Right lung (tissue), 5 donors: ENCODE measurements around the gene TAX1BP3. TPM values are rescaled to one million over a fixed set of nuclear protein-coding genes. Genes with fewer than 3 reads are reported as not detected.
A peak's percentile ranks its signal among the peaks of the same experiment; 100 is the strongest.

Experiments
- DNase-seq, 2 donors: peaks; one replicate each; pipeline ENCODE4 v3.0.0-alpha.2; 2013
- polyA plus RNA-seq, 5 donors: library from polyadenylated mRNA; unstranded; fragments of 120-200 nt; gene quantifications; one replicate each; pipeline versions ENCODE4 v1.2.1 to v1.2.3, GENCODE V29; 2013; ENCODE audit warnings: inconsistent platforms in 1 of 5, low replicate concordance in 1 of 5; ENCODE audit not compliant: insufficient read length in 5 of 5, insufficient read depth in 1 of 5

TAX1BP3 gene
- polyA plus RNA-seq, 5 donors, result 61.0 to 110 (median 67.3) TPM

DNA sequence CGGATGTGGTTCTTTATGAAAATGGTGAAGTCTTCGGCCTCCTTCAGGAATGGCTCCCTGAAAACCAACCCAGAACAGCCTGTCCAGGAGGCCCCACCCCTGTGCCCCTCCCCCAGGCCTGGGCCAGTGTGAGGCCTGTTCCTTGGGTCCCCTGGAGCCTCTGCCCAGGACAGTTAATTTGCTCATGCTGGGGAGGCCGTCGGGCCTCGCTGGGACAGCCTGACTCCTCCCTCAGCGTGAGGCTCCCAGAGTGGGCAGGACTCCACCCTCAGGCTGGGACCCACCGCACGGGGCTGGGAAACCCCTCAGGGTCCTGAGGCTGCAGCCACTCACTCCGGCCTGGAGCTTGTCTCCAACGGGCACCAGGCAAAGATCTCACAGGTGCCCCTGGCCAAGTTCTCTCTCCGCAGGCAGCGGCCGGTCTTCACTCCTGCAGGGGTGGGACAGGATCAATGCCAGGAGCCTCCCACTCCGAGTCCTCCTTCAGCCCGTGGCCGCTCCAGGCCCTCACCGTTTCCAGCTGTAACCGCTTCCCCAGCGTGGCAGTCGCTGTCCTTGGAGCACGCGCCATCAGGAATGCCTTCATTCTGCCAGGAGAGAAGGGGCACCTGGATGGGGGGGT, 21.8 kb upstream of the TAX1BP3 start:
- no peak for DNase-seq

DNA sequence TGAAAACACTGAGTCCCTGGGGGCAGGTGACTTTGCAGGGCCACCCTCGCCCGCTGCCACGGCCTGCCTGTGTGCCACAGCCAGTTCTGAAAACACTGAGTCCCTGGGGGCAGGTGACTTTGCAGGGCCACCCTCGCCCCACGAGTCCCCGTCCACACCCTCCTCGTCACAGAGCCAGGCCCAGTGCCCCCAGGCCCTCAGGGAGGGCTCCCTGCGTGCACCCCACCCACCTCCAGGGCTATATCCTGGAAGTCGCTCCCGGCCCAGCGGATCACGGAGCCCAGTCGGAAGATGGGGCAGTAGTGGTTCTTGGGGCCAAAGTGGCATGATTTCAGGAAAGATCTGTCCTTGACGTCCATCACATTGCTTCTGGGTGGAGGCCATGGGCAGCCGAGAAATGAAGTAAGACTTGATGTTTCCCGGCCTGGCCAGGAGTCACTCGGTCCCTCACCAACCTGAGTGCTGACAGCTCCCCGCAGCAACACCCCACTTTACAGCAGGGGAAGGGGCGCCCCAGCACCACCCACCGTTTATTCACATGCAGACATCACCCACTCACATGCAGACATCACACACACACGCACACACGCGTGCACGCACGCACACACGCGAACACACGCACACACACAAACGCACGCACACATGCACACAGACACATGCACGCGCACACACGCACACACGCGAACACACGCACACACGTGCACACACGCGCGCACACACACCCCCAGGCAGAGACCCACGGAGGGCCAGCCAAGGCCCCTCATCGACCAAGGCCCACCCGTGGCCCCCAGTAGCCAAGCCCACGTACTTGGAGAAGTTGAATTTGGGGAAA, 21.1 kb upstream of the TAX1BP3 start:
- no peak for DNase-seq

DNA sequence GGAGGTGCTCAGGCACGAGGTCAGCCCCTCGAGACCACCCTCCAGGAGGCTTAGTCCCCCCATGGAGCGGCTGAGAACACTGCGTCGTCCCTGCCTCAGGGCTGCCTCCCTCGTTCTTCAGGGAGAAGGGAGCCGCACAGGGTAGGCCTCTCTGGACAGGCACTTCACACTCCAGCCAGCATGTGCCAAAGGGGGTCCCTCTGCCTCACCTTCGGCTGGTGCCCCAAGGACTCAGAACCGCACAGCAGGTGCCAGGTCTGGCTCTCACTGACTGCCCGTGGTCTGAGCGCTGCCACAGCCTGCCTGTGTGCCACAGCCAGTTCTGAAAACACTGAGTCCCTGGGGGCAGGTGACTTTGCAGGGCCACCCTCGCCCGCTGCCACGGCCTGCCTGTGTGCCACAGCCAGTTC, 20.5 kb upstream of the TAX1BP3 start:
- DNase-seq, result no peak

DNA sequence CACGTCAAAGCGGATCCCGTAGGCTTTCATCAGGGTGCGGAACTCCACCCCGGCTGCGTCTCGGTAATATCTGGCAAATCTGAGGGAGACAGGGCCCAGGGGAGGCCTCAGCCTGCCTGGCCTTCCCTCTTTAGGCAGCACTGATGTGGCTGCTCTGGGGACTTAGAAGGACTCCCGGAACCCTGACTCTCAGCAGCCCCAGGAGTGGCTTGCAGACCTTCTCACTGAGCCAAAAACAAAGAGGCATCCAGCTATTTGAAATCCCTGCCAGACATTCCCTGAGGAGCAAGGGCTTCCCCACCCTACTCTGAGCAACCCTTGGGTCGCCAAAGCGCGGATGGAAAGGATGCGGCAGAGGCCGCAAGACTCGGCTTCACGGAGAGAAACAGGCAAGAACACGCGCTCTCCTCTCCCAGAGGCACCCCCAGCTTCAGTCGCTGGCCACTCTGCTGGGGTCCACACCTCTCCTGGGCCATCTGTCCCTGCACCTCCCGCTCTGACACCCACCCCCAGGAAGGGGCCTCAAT, 19.7 kb upstream of the TAX1BP3 start:
- no peak for DNase-seq

DNA sequence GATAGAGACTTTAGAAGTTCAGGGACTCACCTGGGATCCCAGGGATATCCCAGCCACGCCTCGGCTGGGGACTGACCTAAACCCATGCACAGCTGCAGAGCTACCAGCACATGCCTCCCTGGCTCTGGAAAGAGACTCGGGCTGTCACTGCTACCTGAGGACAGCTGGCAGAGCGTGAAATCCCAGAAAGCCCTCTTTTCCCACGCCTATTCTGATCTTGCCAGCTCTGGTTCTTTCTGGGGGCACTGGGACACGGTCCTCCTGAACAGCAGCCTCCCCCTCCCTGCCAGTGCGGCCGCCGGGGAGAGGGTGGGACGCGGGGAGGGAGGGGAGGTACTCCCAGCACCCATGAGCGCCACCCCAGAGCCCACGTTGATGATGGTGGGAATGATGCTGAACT, 16.8 kb upstream of the TAX1BP3 start:
- no peak for DNase-seq

DNA sequence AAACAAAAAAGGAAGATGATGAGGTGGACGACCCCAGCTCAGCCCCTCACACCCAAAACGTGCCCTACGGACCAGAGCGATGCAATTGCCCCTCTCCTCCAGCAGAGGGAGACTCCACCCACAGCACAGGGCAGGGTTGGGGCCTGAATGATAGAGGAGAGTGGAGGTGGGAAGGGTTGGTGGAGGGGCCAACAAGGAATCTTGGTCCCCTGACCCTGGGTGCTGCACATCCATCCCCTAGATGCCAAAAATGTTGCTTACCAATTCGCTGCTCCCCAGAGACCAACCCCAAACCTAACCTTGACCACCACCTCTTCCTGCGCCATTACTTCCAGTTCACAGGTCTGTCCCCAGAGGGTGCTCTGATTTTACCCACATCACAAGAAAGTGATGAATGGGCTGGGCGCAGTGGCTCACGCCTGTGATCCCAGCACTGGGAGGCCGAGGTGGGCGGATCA, 14.7 kb upstream of the TAX1BP3 start:
- no peak for DNase-seq

DNA sequence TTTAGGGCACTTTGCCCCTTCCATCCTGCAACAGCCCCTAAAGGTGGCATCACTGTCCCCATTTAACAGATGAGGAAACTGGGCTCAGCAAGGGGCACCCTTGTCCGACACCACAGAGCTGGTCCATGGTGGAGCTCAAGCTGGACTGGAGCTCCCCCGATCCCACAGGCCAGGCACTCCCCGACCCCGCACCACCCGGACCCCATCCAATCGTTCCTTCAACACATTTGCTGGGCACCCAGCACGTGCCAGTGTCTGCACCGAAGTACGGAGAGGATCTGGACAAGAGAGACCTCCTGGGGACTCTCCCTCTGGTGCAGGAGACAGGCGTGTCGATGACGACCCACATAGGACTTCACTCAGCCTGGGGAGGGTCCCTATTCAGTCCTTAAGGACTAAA, 13.7 kb upstream of the TAX1BP3 start:
- DNase-seq, result no peak

DNA sequence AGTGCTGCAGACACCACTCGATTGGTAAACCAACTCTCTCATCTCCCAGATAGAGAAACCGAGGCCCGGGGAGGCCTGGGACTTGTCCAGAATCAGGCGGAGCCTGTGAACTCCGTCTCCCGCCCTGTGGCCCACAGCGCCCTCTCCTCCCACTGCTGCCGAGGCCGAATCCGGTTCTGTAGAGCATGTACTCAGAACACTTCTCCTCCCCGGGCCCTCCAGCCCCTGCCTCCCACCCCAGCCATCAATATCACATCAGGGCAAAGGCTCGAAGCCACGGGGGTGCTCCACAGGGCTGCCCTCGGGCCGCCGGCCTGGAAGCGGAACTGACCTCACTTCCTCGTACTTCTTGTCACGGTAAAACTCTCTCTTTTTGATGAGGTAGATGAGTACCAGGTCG, 13.2 kb upstream of the TAX1BP3 start:
- no peak for DNase-seq

DNA sequence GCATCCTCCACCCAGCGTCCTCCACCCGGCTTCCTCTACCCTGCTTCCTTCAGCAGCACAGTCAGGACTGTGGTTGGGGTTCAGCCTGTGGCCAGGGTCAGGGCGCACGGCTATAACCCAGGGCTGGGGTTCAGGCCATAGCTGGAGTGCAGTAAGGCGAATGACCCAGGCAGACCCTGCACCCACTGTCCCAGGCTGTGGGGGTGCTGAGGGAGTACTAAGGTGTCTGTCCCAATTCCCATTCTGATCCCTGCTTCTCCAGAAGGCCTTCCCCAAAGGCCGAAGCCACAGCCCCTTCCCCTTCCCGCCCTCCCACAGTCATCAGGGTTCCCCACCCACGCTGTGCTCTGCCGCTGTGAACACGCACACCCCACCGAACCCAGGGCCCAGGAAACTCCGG, 12.7 kb upstream of the TAX1BP3 start:
- no peak for DNase-seq

DNA sequence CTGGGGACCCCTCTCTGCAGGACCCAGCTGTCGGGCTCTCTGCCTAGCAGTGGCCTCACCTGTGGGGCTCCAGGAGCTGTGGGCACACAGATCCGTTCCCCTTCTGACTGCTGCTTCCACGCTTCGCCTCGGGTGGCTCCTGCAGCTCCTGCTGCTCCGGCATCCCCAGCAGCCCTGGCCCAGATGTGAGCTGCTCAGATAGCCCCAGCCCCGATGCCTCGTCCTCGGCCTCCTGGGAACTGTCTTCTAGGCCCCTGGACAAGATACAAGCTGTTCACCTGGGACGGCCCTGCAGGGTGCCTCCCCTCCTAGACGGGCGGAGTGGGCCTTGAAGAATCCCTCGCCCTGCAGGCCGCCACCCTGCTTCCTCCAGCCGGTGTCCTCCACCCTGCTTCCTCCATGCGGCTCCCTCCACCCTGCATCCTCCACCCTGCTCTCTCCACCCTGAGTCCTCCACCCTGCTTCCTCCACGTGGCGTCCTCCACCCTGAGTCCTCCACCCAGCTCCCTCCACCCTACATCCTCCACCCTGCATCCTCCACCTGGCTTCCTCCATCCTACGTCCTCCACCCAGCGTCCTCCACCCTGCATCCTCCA, 11.3 kb upstream of the TAX1BP3 start:
- no peak for DNase-seq

DNA sequence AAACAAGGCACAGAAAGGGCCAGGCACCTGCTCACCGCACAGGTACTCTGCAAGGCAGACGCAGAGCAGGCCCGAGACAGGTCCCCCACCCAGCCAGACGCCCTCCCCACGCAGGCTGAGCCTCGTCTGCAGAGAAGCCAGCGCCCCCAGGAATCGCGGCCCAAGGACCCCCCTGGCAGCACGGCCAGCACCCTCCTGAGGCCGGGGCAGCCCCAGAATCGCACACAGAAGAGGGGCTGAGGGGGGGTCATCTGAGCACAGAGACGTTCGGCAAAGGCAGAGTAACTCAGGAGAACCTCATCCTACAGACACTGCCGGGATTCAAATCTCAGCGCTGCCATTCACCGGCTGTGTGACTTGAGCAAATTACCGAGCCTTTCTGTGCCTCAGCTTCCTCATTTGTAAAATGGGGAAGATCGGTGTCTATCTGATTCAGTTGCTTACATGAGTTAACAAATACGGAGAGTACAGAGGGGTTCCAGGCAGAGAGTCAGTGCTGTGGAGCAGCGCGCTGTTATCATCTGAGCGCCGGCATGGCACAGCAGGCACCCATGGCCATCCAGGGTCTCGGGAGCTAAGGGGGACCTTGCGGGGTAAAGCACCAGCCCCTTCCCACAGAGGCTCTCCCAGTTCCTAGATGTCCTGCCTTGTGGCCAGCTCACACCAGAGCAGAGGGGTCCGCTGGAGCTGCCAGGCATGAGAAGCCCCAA, 10.6 kb upstream of the TAX1BP3 start:
- DNase-seq, result no peak

DNA sequence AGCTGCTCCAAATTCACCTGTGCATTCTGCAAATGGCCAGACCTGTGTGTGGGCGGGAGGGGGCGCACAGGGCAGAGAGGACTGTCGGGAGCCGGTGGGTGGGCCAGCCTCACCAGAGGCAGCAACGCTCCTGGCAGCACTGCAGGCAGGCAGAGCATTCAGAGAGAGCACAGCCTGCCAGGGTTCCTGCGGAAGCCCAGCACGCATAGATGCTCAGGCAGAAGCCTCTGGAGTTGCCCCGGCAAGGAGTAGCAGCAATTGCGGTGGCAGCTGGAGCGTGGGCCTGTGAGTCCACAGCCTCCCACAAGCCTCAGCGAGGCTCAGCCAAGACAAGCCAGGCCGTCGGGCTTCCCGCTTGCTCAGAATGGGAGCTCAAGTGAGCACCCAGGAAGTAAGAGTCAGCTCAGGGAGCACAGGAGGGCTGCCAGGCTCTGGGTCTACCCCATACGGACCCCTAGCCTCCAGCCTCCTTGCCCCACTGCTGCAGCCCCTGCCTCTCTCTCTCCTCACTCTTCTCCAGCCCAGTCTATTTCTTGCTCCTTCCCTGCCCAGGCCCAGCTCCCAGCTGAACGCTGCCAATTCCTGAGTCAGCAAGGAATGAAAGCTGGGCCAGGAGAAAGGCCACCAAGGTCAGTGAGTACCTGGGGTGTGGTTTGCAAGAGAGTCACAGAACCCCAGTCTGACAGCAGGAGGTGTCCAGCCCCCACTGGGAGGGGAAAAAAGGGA, 9.9 kb upstream of the TAX1BP3 start:
- no peak for DNase-seq

DNA sequence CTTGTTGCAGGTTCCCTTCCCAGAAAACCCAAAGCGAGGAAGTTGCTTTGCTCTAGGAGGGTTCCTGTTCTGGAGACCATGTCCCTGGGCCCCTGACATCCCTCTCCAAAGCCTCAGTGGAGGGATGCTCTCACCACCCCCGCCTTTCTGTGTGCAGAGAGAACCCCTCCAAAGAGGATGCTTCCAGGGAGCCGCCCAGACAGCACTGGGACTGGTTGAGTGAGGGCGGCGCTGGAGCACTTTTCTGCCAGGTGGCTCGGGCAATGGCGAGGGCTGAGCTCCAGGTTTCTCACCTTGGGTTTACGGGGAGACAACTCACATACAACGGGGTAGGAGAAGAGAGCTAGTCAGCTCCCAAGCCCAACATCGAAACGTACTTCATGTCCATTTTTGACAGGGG, 7.5 kb upstream of the TAX1BP3 start:
- no peak for DNase-seq

DNA sequence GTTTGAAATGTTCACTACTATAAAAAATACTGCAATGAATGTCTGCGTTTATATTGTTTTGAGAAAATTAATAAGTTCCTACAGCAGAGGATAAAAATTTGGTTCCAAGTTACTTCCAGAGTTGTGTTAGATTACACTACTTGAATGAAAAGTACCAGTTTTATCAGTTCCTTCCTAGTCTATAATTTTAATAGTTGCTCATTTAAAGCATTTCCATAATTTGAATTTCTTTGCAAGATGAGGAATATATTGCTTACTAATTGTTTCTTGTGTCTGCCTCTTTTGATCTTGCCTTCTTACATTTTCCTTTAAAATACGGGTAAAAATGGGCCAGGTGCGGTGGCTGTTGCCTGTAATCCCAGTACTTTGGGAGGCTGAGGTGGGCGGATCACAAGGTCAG, 4.2 kb upstream of the TAX1BP3 start:
- no peak for DNase-seq

DNA sequence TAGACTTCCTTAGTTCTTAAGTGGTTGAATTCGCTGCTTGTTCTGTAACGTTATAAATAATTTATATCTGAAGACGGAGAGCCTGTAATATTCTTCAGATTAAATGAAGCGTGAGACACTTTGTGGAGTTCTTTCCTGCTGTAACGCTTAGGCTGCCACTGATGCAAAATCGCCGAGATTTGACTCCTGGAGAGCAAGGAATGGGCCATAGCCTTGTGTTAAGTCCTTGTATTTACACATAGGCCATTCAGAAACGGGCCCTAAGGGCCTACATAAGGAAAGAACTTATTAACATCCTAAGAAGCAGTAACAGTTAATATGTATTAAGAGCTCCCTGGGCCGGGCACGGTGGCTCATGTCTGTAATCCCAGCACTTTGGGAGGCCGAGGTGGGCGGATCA, 1.2 kb upstream of the TAX1BP3 start:
- no peak for DNase-seq

DNA sequence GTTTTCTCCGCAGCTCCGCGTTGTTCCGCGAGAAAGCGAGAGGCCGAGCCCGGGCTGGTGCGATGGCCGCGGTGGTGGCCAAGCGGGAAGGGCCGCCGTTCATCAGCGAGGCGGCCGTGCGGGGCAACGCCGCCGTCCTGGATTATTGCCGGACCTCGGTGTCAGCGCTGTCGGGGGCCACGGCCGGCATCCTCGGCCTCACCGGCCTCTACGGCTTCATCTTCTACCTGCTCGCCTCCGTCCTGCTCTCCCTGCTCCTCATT, 638 bp upstream of the TAX1BP3 start:
- no peak for DNase-seq

DNA sequence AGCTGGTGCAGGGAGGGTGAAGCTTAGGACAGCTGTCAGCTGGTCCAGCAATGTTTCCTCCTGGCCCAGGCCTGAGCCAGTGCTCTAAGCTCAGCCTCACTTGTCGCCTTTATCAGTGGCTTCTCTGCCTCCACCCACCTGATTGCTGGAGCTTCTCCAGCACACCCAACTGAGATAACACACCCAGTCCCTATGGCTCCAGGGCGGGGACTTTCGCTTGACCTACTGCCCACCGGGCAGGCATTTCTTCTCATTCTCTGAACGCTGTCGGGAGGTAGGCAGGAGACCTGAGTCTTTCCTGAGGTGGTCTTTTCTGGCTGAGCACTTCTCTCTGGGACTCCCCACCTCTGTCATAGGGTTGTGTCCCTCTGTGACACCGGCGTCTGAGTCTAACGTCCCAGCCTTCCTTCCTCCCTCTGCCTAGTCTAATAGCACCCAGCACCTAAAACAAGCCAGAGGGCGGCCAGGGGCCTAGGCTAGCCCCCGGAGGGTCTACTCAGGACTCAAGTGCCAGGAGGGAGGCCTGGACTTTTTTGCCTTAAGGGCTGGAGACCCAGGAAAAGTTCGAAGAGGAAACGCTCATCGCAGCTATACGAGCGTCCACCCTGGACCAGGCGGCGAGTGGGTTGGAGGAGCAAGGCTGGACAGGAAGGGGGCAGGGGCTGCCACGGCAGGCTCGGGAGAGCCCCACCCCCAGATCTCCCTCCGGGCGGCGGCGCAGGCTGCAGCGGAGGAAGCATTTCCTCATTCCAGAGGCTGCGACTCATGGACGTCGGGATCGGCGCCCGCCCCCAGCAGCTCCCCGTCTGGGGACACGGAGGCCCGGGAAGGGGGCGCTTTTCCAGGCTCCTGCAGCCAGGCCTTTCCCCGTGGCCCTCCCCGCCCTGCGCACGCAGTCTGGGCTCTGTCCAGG, 756 bp downstream of the TAX1BP3 start:
- DNase-seq, result peak; percentile 87 to 90

DNA sequence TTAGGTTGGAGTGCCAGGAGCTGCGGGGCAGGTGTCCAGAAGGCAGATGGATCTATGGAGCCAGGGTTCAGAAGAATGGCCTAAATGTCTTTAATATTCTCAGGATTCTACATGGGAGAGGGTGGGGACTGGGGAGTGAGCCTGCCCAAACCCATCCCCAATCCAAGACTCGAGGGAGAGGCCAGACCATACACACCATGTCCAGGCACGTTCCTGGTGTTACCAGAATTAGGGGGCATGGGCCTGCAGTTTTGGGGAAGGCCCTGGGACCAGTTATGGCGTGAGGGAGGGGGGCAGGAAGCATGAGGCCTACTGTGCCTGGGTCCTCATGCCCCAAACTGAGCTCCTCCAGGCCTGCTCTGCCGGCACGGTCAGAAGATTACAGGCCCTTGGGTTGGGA, 1.9 kb downstream of the TAX1BP3 start:
- no peak for DNase-seq

DNA sequence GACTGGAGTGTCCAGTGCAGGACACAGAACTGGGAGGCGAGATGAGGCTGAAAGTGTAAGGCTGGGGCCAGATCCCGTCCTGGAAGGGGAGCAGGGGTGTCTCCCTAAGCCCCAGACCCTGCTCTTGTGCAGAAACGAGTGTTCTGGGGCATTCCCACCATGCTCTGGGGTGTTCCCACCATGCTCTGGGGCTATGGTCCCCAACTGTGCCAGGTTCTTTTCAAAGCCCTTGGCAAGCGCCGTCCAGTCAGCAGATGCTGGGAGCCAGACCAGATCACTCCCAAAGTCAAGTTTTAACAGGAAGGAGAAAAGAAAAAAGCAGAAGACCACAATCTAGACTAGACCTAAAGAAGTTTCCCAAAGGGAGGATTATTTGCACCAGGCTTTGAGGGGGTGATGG, 2.5 kb downstream of the TAX1BP3 start:
- DNase-seq, result no peak

DNA sequence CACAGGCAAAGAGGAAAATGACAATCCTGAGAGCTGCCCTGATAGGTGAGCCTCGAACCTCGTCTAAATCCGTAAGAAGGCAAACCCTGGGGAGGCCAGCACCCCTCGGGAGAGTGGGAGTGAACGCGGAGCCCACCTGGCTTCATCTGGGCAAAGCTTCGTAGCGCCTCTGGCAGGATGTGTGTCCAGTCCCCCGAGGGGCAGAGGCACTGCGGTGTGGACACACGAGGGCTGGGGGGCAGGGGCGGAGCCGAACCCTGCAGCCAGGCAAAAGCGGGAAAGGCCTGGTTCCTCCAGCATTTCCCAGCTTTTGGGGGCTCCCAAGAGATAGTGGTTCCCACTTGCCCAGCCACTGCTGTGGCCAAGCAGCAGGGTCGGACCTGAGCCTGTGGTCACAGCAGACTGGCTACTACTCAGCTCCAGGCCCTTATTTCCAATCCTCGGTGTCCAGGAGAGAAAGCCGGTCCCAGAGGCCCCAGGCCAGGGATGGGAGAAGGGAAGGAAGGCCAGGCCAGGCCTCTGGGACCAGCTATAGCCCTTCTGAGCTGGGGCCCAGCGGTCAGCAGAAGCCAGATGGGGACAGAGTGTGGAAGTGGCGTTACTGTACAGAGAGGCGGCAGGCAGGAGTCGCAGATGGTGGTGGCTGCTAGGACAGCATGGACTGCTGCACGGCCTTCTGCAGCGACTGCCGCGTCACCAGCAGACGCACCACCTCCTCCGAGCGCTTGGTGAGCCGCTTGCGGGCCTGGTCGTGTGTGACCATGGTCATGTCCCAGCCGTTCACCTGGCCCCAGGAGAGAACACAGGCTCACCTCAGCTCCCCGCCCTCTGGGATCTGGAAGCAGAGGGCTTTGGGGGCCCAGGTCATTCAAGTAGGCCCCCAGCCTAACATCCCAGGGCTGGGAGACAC, 5.0 kb downstream of the TAX1BP3 start:
- no peak for DNase-seq
